Measurements from ENCODE around the gene SEM1.
A peak's percentile ranks its signal among the peaks of the same experiment; 100 is the strongest.
"Not testable (repeated sequence)": the region's sequence is repeated elsewhere in the genome, so short reads cannot be mapped to it uniquely, and the experiment has no call there.

Gene SEM1

GRCh38 chr7:96708872-96709271 is 774 bp downstream of the SEM1 start:
- no peak for DNase-seq (ENCODE audit: low read depth, low spot score)
- peak overlapping the region; percentile 72 for H3K4me3 ChIP-seq (ENCODE audit: low read length)

GRCh38 chr7:96707901-96708774 is 1.5 kb downstream of the SEM1 start:
- peak overlapping the region; percentile 72 for H3K4me3 ChIP-seq (ENCODE audit: low read length)
- DNase-seq (ENCODE audit: low read depth, low spot score) = no peak

DNA sequence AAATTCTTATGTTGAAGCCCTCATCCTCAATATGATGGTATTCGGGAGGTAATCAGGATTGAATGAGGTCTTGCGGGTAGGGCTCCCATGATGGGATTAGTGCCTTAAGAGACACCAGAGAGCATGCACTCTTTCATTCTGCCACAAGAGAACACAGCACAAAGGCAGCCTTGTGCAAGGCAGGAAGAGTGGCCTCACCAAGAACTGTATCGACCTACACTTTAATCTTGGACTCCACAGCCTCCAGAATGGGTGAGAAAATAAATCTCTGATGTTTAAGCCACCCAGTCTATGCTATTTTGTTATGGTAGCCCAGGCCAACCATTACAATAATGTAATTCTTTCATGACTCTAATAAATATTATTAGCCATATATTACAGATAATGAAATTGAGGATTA is 8.4 kb downstream of the SEM1 start:
- DNase-seq (ENCODE audit: low read depth, low spot score) = no peak
- no peak overlapping the region for H3K4me3 ChIP-seq (ENCODE audit: low read length)

- no peak for DNase-seq (ENCODE audit: low read depth, low spot score)
- H3K4me3 ChIP-seq (ENCODE audit: low read length) = no peak overlapping the region
These were observed 9.1 kb downstream of the SEM1 start for GRCh38 chr7:96700516-96700915.

GRCh38 chr7:96699219-96699871 is 10.3 kb downstream of the SEM1 start:
- no peak for DNase-seq (ENCODE audit: low read depth, low spot score)
- no peak overlapping the region for H3K4me3 ChIP-seq (ENCODE audit: low read length)

GRCh38 chr7:96698449-96698848 is 11.2 kb downstream of the SEM1 start:
- DNase-seq (ENCODE audit: low read depth, low spot score); H3K4me3 ChIP-seq (ENCODE audit: low read length): not testable (repeated sequence)

- DNase-seq (ENCODE audit: low read depth, low spot score) = no peak
- H3K4me3 ChIP-seq (ENCODE audit: low read length) = no peak overlapping the region
These were observed 11.8 kb downstream of the SEM1 start for GRCh38 chr7:96697822-96698221.

DNA sequence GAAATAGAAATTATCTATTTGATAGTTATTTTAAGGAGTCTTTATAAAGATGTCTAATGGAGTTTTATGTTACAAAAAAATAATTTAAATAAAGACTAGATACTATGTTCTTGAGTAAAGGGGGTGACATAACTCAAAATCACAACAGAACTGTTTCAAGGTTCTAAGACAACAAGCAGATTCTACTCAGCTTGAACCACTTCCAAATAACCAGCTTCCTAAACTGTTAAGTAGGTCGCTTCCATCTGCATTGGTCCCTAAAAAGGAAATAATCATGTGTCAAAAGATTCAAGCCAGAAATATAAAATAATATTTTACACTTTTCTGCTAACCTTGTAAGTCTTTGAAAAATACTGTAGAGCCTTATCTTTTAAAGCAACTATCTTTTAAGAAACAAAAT is 14.1 kb downstream of the SEM1 start:
- H3K4me3 ChIP-seq (ENCODE audit: low read length) = no peak overlapping the region
- no peak for DNase-seq (ENCODE audit: low read depth, low spot score)

- DNase-seq (ENCODE audit: low read depth, low spot score) = no peak
- H3K4me3 ChIP-seq (ENCODE audit: low read length) = no peak overlapping the region
These were observed 15.6 kb downstream of the SEM1 start for GRCh38 chr7:96694082-96694481.

GRCh38 chr7:96691702-96692101 is 17.9 kb downstream of the SEM1 start:
- H3K4me3 ChIP-seq (ENCODE audit: low read length) = no peak overlapping the region
- no peak for DNase-seq (ENCODE audit: low read depth, low spot score)

GRCh38 chr7:96689414-96689813 is 20.2 kb downstream of the SEM1 start:
- DNase-seq (ENCODE audit: low read depth, low spot score) = no peak

DNA sequence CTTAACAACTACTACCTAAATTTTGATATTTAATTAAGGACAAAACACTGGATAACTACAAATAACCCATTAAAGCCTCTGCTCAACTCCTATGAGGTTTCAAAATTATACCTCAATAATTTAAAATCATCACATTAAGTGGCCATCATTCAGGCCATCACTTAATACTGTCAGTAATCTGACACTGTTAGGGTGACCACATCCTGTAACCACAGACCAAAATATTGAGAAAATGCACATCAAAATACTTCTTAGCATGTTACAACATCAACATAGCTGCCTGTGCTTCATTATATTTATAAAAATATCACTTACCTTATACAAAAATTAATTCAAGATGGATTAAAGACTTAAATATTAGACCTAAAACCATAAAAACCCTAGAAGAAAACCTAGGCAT is 23.3 kb downstream of the SEM1 start:
- no peak overlapping the region for H3K4me3 ChIP-seq (ENCODE audit: low read length)
- no peak for DNase-seq (ENCODE audit: low read depth, low spot score)

More at GRCh38 chr7:96689414-96689813, 20.2 kb downstream of the SEM1 start:
- H3K4me3 ChIP-seq (ENCODE audit: low read length) = no peak overlapping the region

DNA sequence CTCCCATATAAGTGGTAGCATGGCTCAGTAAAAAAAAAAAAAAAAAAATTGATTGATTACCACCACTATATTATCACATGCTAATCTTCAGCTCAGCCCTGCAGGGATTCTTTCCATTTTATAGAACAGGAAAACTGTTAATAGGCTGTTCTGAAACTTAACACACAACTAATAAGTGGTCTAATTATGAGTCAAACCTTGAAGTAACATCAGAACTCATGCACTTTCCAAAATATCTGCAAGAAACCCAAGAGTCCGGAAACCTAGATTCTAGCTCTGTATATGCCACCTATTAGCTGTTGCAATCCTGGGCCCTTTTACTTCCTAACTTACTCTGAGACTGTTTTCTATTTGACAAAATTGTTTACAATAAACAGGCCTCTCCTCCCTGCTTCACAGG is 23.9 kb downstream of the SEM1 start:
- H3K4me3 ChIP-seq (ENCODE audit: low read length) = no peak overlapping the region
- DNase-seq (ENCODE audit: low read depth, low spot score) = no peak

DNA sequence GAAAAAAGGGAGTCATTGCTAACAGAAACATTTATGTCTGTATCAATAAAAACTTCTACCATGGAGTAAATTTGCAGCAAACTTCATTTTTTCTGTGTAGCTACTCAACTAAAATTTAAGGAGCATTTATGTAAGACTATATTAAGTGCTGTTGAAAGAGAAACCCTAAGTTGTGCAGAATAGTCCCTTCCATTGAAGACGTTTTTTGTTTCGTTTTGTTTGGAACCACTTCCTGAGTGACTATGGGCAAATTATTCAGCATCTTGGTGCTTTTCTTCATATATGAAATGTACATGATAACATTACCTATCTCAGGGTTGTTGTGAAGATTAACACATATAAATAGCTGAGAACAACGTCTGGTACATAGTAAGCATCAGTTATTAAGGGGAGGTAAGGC is 24.3 kb downstream of the SEM1 start:
- peak; percentile 52 for DNase-seq (ENCODE audit: low read depth, low spot score)
- H3K4me3 ChIP-seq (ENCODE audit: low read length) = no peak overlapping the region

- no peak for DNase-seq (ENCODE audit: low read depth, low spot score)
- no peak overlapping the region for H3K4me3 ChIP-seq (ENCODE audit: low read length)
These were observed 29.8 kb downstream of the SEM1 start for GRCh38 chr7:96679886-96680285.

DNA sequence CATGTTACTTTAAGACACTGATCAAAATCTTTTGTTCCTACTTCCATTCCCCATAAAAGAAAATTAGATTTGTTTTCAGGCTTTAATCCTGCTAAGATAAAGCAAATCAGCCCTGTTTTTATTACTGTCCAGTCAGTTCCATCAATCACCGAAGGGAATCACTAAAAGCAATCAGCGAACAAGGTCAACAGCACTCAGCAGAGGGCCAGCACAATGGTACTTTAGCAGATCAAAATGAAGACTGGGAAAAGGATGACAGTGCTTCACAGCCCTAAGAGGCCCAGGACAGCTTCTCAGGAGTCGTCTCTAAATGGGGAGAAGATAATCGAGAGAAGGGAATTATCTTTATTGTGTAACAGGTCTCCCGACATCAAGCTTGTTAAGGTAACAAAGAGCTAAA is 32.7 kb downstream of the SEM1 start:
- DNase-seq (ENCODE audit: low read depth, low spot score) = no peak

GRCh38 chr7:96675548-96675947 is 34.1 kb downstream of the SEM1 start:
- no peak overlapping the region for H3K4me3 ChIP-seq (ENCODE audit: low read length)
- DNase-seq (ENCODE audit: low read depth, low spot score) = no peak

More for the DNA sequence above, 32.7 kb downstream of the SEM1 start:
- no peak overlapping the region for H3K4me3 ChIP-seq (ENCODE audit: low read length)

- DNase-seq (ENCODE audit: low read depth, low spot score) = no peak
These were observed 35.1 kb downstream of the SEM1 start for GRCh38 chr7:96674565-96674964.

DNA sequence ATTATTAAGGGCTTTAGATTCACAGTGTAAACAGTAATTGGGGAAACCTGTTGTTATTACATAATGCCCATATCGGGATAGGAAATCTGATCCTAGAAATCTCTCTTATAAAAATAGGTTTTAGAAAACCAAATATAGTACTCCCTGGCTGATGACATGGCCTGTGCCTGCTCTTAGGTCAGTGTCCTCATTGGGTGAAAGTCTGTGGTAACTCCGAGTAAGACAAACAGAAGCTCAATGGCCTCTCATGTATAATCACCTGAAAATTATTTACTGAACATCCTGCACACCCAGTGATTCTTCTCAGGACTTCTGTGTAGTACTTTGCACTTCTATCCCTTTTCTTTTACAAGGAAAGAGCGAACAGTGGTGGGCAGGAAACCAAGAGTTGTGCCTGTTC is 37.8 kb downstream of the SEM1 start:
- DNase-seq (ENCODE audit: low read depth, low spot score) = no peak
- H3K4me3 ChIP-seq (ENCODE audit: low read length) = no peak overlapping the region

More at GRCh38 chr7:96674565-96674964, 35.1 kb downstream of the SEM1 start:
- H3K4me3 ChIP-seq (ENCODE audit: low read length) = no peak overlapping the region
